NOMO-1 (cell line): ENCODE results near the gene BRD4.

ENCODE experiments used
- DNase-seq, 2 experiments: peaks; one replicate each; lab custom pipeline; 2025; ENCODE audit not compliant: unreplicated experiment in 2 of 2; lab: John Stamatoyannopoulos, UW

BRD4 gene

GRCh38 chr19:15251749-15252397 is 80.5 kb downstream of the BRD4 start:
- no peak for DNase-seq

GRCh38 chr19:15251010-15251748 is 81.2 kb downstream of the BRD4 start:
- no peak for DNase-seq

- no peak for DNase-seq
These were observed 81.7 kb downstream of the BRD4 start for GRCh38 chr19:15250640-15250993.

GRCh38 chr19:15249972-15250639 is 82.2 kb downstream of the BRD4 start:
- no peak for DNase-seq

GRCh38 chr19:15249528-15249874 is 82.8 kb downstream of the BRD4 start:
- no peak for DNase-seq

GRCh38 chr19:15248648-15249527 is 83.5 kb downstream of the BRD4 start:
- DNase-seq: no peak

GRCh38 chr19:15248106-15248505 is 84.2 kb downstream of the BRD4 start:
- DNase-seq: no peak

- no peak for DNase-seq
These were observed 85.0 kb downstream of the BRD4 start for GRCh38 chr19:15247107-15248014.

- no peak for DNase-seq
These were observed 86.2 kb downstream of the BRD4 start for GRCh38 chr19:15246198-15246481.

- DNase-seq: no peak
These were observed 86.8 kb downstream of the BRD4 start for GRCh38 chr19:15245370-15246197.

- DNase-seq: no peak
These were observed 87.5 kb downstream of the BRD4 start for GRCh38 chr19:15244808-15245207.

GRCh38 chr19:15244106-15244803 is 88.1 kb downstream of the BRD4 start:
- no peak for DNase-seq

- DNase-seq: no peak
These were observed 88.9 kb downstream of the BRD4 start for GRCh38 chr19:15243236-15243957.

- no peak for DNase-seq
These were observed 91.0 kb downstream of the BRD4 start for GRCh38 chr19:15241259-15241910.

GRCh38 chr19:15240515-15240914 is 91.8 kb downstream of the BRD4 start:
- no peak for DNase-seq

- no peak for DNase-seq
These were observed 92.9 kb downstream of the BRD4 start for GRCh38 chr19:15239337-15239949.

- DNase-seq: no peak
These were observed 93.6 kb downstream of the BRD4 start for GRCh38 chr19:15238639-15239155.
